Smooth muscle cell (in vitro differentiated cells): ENCODE measurements around the gene CACNA2D1. TPM values are rescaled to one million over a fixed set of nuclear protein-coding genes. Genes with fewer than 3 reads are reported as not detected.

Source experiments
- DNase-seq: peaks from one replicate; lab custom pipeline; 2025; ENCODE audit not compliant: unreplicated experiment; lab: John Stamatoyannopoulos, UW
- H2AFZ ChIP-seq: fragments of 200-600 bp; sonication (generic); 2 replicates; pipeline ENCODE4 v1.6.0; 2016; ENCODE audit warnings: antibody characterized with exemption, low read depth, mild to moderate bottlenecking
- H3F3A ChIP-seq: fragments of 200-600 bp; sonication (generic); 2 replicates; pipeline ENCODE4 v1.6.0; 2017; ENCODE audit warnings: antibody characterized with exemption, low read depth
- H3K27ac ChIP-seq: fragments of 200-600 bp; sonication (generic); 2 replicates; pipeline ENCODE4 v1.5.1; 2016; ENCODE audit warnings: low read depth, mild to moderate bottlenecking
- H3K27me3 ChIP-seq: fragments of 200-600 bp; sonication (generic); 2 replicates; pipeline ENCODE4 v1.6.1; 2016; ENCODE audit warnings: low read depth, mild to moderate bottlenecking
- H3K36me3 ChIP-seq: fragments of 200-600 bp; sonication (generic); 2 replicates; pipeline ENCODE4 v1.5.1; 2016; ENCODE audit warnings: low read depth
- H3K4me1 ChIP-seq: fragments of 200-600 bp; sonication (generic); 2 replicates; pipeline ENCODE4 v1.5.1; 2016; ENCODE audit warnings: low read depth
- H3K4me2 ChIP-seq: fragments of 200-600 bp; sonication (generic); 2 replicates; pipeline ENCODE4 v1.6.0; 2016; ENCODE audit warnings: mild to moderate bottlenecking
- H3K4me3 ChIP-seq: fragments of 200-600 bp; sonication (generic); 2 replicates; pipeline ENCODE4 v1.5.1; 2016; ENCODE audit warnings: mild to moderate bottlenecking
- H3K79me2 ChIP-seq: fragments of 200-600 bp; sonication (generic); 2 replicates; pipeline ENCODE4 v1.6.0; 2016; ENCODE audit warnings: low read depth, mild to moderate bottlenecking
- H3K9ac ChIP-seq: fragments of 200-600 bp; sonication (generic); 2 replicates; pipeline ENCODE4 v1.6.0; 2016; ENCODE audit warnings: low read depth
- H3K9me3 ChIP-seq: fragments of 200-600 bp; sonication (generic); replicated peaks from 2 replicates; pipeline ENCODE4 v1.5.1; 2016; ENCODE audit warnings: low read depth
- H4K20me1 ChIP-seq: fragments of 200-600 bp; sonication (generic); 2 replicates; pipeline ENCODE4 v1.6.0; 2016; ENCODE audit warnings: low read depth
- CTCF ChIP-seq: fragments of 200-600 bp; sonication (generic); IDR thresholded peaks from 2 replicates; pipeline ENCODE4 v1.5.1; 2017; ENCODE audit warnings: borderline replicate concordance, mild to moderate bottlenecking, antibody characterized with exemption; ENCODE audit not compliant: insufficient read depth, poor library complexity, severe bottlenecking
- WGBS: methylation state at CpG from one replicate; pipeline ENCODE4 v1.1.7; 2016; ENCODE audit warnings: low lambda C conversion rate; 5-methylcytosine and 5-hydroxymethylcytosine counted together
- polyA plus RNA-seq: library from polyadenylated mRNA; unstranded; fragments of >200 nt; fragmentation: Nextera tagmentation; extraction: Ambion mirVana; gene quantifications from 2 replicates; pipeline ENCODE4 v1.2.1, GENCODE V29; 2016
- total RNA-seq: library from RNA; depleted of rRNA; stranded (reverse); fragments of >200 nt; gene quantifications from 2 replicates; pipeline ENCODE4 v1.2.3, GENCODE V29; 2014

The CACNA2D1 gene
- total and polyA plus RNA-seq, 2 experiments from 2014 or later, result 4.1 to 39.3 TPM

- H3F3A ChIP-seq, result no peaks in the 10 kb centered on the region
- H3K27me3 ChIP-seq, result no peaks in the 10 kb centered on the region
- no peak overlapping the region for H3K4me3 ChIP-seq
- peaks cover 4% of the 10 kb centered on the region for H3K4me1 ChIP-seq
- no peak for TF ChIP-seq CTCF
- H4K20me1 ChIP-seq, result no peaks in the 10 kb centered on the region
- H3K79me2 ChIP-seq, result no peaks in the 10 kb centered on the region
- no peak overlapping the region for H2AFZ ChIP-seq
- no peak overlapping the region for H3K9ac ChIP-seq
- H3K36me3 ChIP-seq, result no peaks in the 10 kb centered on the region
- H3K27ac ChIP-seq, result no peak overlapping the region
- H3K4me2 ChIP-seq, result no peak overlapping the region
- DNase-seq, result no peak
- H3K9me3 ChIP-seq, result no peaks in the 10 kb centered on the region
Observed at GRCh38 chr7:82345886-82346285, 97.7 kb downstream of the CACNA2D1 start.

- Histone ChIP-seq H3K4me1 (peaks cover 4% of the 10 kb centered on the region), H3F3A (no peaks in the 10 kb centered on the region), H3K9me3 (no peaks in the 10 kb centered on the region), H3K27me3 (no peaks in the 10 kb centered on the region), H3K36me3 (no peaks in the 10 kb centered on the region), H3K4me3 (no peak overlapping the region), H4K20me1 (no peaks in the 10 kb centered on the region), H3K4me2 (no peak overlapping the region), H3K27ac (no peak overlapping the region), H3K79me2 (no peaks in the 10 kb centered on the region), H3K9ac (no peak overlapping the region), H2AFZ (no peak overlapping the region)
- no peak for TF ChIP-seq CTCF
- WGBS, result 92% methylated on average over 1 of the region's 1 CpG
- DNase-seq, result no peak
Observed at GRCh38 chr7:82343716-82344115, 99.9 kb downstream of the CACNA2D1 start.

GRCh38 chr7:82339958-82340357 lies 103.6 kb downstream of the CACNA2D1 start:
- Histone ChIP-seq H3K9ac (no peak overlapping the region), H3K4me2 (no peak overlapping the region), H3K9me3 (no peaks in the 10 kb centered on the region), H4K20me1 (no peaks in the 10 kb centered on the region), H3K27me3 (no peaks in the 10 kb centered on the region), H3K79me2 (no peaks in the 10 kb centered on the region), H3K36me3 (no peaks in the 10 kb centered on the region), H2AFZ (no peak overlapping the region), H3K4me1 (no peaks in the 10 kb centered on the region), H3F3A (no peaks in the 10 kb centered on the region), H3K4me3 (no peak overlapping the region), H3K27ac (no peak overlapping the region)
- DNase-seq, result no peak
- 97% methylated on average over 1 of the region's 1 CpG for WGBS
- no peak for TF ChIP-seq CTCF

- DNase-seq, result no peak
- Histone ChIP-seq H2AFZ (no peak overlapping the region), H4K20me1 (no peaks in the 10 kb centered on the region), H3K4me1 (no peaks in the 10 kb centered on the region), H3K36me3 (no peaks in the 10 kb centered on the region), H3K9ac (no peak overlapping the region), H3K4me2 (no peak overlapping the region), H3K27me3 (no peaks in the 10 kb centered on the region), H3K9me3 (no peaks in the 10 kb centered on the region), H3K27ac (no peak overlapping the region), H3K4me3 (no peak overlapping the region), H3F3A (no peaks in the 10 kb centered on the region), H3K79me2 (no peaks in the 10 kb centered on the region)
- WGBS, result 100% methylated on average over 1 of the region's 1 CpG
- TF ChIP-seq CTCF, result no peak
Observed at GRCh38 chr7:82335927-82336326, 107.7 kb downstream of the CACNA2D1 start.
